GM04504 (cell line): ENCODE data around the gene COBL.
"Not testable (repeated sequence)": the region's sequence is repeated elsewhere in the genome, so short reads cannot be mapped to it uniquely, and the experiment has no call there.

Experiments
- DNase-seq: peaks from one replicate; pipeline ENCODE4 v3.0.0-alpha.2; 2012; ENCODE audit warnings: low read depth

COBL gene

DNA sequence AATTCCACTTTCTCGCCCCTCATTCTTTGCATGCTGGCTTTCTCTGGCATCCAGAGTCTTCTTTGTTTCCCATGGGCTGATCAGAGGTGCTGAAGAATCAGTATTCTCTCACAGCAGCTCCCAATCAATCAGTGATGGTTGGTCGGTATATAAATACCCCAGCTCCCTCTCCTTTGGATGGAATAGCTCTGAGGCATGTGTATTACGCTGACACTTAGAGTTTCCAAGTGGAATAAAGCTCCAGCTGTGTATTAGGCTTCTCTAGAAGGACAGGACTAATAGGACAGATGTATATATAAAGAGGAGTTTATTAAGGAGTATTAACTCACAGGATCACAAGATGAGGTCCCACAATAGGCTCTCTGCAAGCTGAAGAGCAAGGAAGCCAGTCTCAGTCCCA is 315.7 kb downstream of the COBL start:
- DNase-seq = no peak

DNA sequence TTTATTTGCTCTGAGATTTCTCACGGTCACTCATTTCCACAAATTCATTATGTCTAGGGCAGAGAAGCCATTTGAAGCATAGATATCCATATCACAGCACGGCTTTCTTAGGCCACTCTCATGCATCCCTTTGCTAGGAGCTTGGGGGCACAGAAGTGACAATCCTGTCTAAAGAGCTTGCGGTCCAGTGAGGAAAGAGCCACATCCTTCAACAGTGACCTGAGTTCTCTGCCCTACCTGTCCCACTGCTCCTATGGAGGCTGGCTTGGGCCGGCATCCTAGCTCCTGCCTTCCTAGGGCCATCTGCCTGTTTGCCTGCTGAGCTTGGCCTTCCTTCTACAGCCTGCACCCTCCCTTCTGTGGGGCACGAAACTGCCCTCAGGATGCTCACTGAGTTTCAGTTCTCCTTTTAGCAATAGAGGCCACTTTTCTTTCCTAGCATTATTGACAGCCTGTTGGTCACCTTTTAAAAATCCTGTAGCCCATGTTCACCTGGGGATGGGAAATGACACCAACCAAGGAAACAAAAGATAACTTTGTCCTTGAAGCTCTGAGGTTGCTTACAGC is 321.8 kb downstream of the COBL start:
- no peak for DNase-seq

GRCh38 chr7:50990214-50990613 is 326.4 kb downstream of the COBL start:
- not testable (repeated sequence) for DNase-seq

GRCh38 chr7:50988988-50989387 is 327.6 kb downstream of the COBL start:
- DNase-seq = no peak

- no peak for DNase-seq
These were observed 328.1 kb downstream of the COBL start for GRCh38 chr7:50988465-50988864.

GRCh38 chr7:50985096-50985495 is 331.5 kb downstream of the COBL start:
- DNase-seq = no peak

- DNase-seq = no peak
These were observed 332.8 kb downstream of the COBL start for GRCh38 chr7:50983850-50984249.

DNA sequence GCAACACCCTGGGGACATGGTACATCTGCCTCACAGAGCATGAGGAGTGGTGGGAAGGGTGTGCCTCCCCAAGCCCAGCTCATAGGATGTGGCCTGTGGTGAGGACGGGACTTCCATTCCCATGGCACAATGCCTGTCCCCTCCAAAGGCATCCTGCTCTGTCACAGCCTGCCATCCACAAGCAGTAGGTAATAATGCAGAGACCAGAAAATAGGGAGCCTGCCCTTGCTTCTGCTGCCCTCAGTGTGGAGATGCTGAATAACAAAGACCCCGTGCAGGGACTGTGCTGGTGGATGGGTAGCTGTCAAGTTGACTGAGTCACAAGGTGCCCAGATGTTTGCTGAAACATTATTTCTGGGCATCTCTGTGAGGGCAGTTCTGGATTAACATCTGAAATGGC is 334.0 kb downstream of the COBL start:
- DNase-seq = no peak

- no peak for DNase-seq
These were observed 334.9 kb downstream of the COBL start for GRCh38 chr7:50981743-50982142.

GRCh38 chr7:50980411-50980810 is 336.2 kb downstream of the COBL start:
- no peak for DNase-seq

- DNase-seq = no peak
These were observed 337.9 kb downstream of the COBL start for GRCh38 chr7:50978633-50979215.

GRCh38 chr7:50977421-50977820 is 339.2 kb downstream of the COBL start:
- no peak for DNase-seq

GRCh38 chr7:50976064-50976463 is 340.5 kb downstream of the COBL start:
- DNase-seq = no peak

GRCh38 chr7:50974240-50974639 is 342.4 kb downstream of the COBL start:
- no peak for DNase-seq

GRCh38 chr7:50973814-50974213 is 342.8 kb downstream of the COBL start:
- no peak for DNase-seq

DNA sequence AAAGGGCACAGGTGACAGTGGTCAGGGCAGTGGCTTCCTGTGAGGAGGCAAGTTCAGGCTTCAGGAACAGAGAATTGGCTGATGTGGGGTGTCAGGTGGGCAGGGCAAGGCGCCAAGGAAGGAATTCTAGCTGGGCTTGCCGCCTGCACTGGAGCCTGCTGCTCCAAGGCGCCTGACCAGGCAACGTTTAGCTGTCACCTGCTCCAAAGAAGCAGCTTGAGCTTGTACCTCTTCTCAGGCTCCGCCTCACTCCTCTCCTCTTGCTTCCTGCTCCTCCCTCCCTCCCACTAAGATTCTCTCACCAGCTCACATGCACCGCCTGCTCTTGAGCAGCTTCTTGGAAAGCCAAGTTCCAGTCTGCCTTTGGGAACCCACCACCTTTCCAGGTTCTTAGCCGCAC is 346.5 kb downstream of the COBL start:
- no peak for DNase-seq
